PC-3 (cell line): ENCODE results near the gene TRMO. TPM values are rescaled to one million over a fixed set of nuclear protein-coding genes. Genes with fewer than 3 reads are reported as not detected.
A peak's percentile ranks its signal among the peaks of the same experiment; 100 is the strongest.

ENCODE experiments used
- ATAC-seq: fragments of 200-7000 bp; cut with Tn5 transposase; 2 replicates; pipeline ENCODE4 v1.9.1; 2020; ENCODE audit warnings: mild to moderate bottlenecking, moderate library complexity
- Bru-seq: library from RNA; stranded (reverse); fragments of 400-500 nt; gene quantifications from one replicate; lab custom pipeline; 2021; lab: Mats Ljungman, UMichigan
- BruChase-seq, 2 experiments: library from RNA; stranded (reverse); fragments of 400-500 nt; gene quantifications; one replicate each; lab custom pipeline; 2021; lab: Mats Ljungman, UMichigan
- BruUV-seq: library from RNA; stranded (reverse); fragments of 400-500 nt; replicated peaks from 2 replicates; lab custom pipeline; 2021; lab: Mats Ljungman, UMichigan
- CTCF ChIA-PET: fragments of 300-600 bp; sonication (Branson Sonifier 250); formaldehyde crosslinking; loops from one replicate; lab custom pipeline; 2022; ENCODE audit warnings: antibody characterized with exemption; lab: Charles Lee
- POLR2A ChIA-PET: fragments of 300-600 bp; sonication (Branson Sonifier 250); formaldehyde crosslinking; loops from one replicate; lab custom pipeline; 2022; ENCODE audit warnings: antibody characterized with exemption; ENCODE audit not compliant: unreplicated experiment; lab: Charles Lee
- DNase-seq: peaks from one replicate; pipeline ENCODE4 v3.0.0-alpha.2; 2015
- H2AFZ ChIP-seq: fragments of 300-600 bp; sonication (generic); 2 replicates; pipeline ENCODE4 v1.6.0; 2016; ENCODE audit warnings: antibody characterized with exemption, low read length
- H3F3A ChIP-seq: fragments of 300-600 bp; sonication (generic); one replicate; pipeline ENCODE4 v1.6.0; 2017; ENCODE audit warnings: antibody characterized with exemption, low read length, control low read depth, mild to moderate bottlenecking; ENCODE audit not compliant: unreplicated experiment
- H3K27ac ChIP-seq: fragments of 300-600 bp; sonication (generic); 2 replicates; pipeline ENCODE4 v1.5.1; 2016; ENCODE audit warnings: mild to moderate bottlenecking, low read length
- H3K27me3 ChIP-seq: fragments of 300-600 bp; sonication (generic); 2 replicates; pipeline ENCODE4 v1.6.1; 2016; ENCODE audit warnings: low read length, mixed read lengths
- H3K36me3 ChIP-seq: fragments of 300-600 bp; sonication (generic); 2 replicates; pipeline ENCODE4 v1.6.1; 2016; ENCODE audit warnings: low read depth, mixed run types, low read length, mixed read lengths
- H3K4me1 ChIP-seq: fragments of 300-600 bp; sonication (generic); 2 replicates; pipeline ENCODE4 v1.5.1; 2016; ENCODE audit warnings: low read length; ENCODE audit not compliant: insufficient read depth
- H3K4me2 ChIP-seq: fragments of 300-600 bp; sonication (generic); 2 replicates; pipeline ENCODE4 v1.6.0; 2016; ENCODE audit warnings: low read length
- H3K4me3 ChIP-seq: fragments of 300-600 bp; sonication (generic); 2 replicates; pipeline ENCODE4 v1.5.1; 2016; ENCODE audit warnings: mild to moderate bottlenecking, low read length, mixed read lengths
- H3K79me2 ChIP-seq: fragments of 300-600 bp; sonication (generic); 2 replicates; pipeline ENCODE4 v1.6.1; 2017; ENCODE audit warnings: low read length, mixed read lengths
- H3K9ac ChIP-seq: fragments of 300-600 bp; sonication (generic); 2 replicates; pipeline ENCODE4 v1.6.0; 2016; ENCODE audit warnings: mild to moderate bottlenecking, low read length
- H3K9me2 ChIP-seq: fragments of 300-600 bp; sonication (generic); replicated peaks from 2 replicates; pipeline ENCODE4 v1.6.1; 2016; ENCODE audit warnings: mixed run types, low read length, mixed read lengths
- H3K9me3 ChIP-seq: fragments of 300-600 bp; sonication (generic); 2 replicates; pipeline ENCODE4 v1.6.1; 2016; ENCODE audit warnings: low read length, mixed read lengths
- H4K20me1 ChIP-seq: fragments of 300-600 bp; sonication (generic); 2 replicates; pipeline ENCODE4 v1.6.1; 2016; ENCODE audit warnings: low read length, mixed read lengths
- CTCF ChIP-seq: fragments of 300-600 bp; sonication (generic); conservative IDR thresholded peaks from 2 replicates; pipeline ENCODE4 v1.5.1; 2017; ENCODE audit warnings: antibody characterized with exemption, low read depth, mild to moderate bottlenecking, low read length
- EZH2 ChIP-seq: fragments of 300-600 bp; sonication (generic); IDR thresholded peaks from one replicate; pipeline ENCODE4 v1.6.1; 2017; ENCODE audit warnings: antibody characterized with exemption, mild to moderate bottlenecking, low read length; ENCODE audit not compliant: unreplicated experiment
- EZH2phosphoT487 ChIP-seq: fragments of 300-600 bp; sonication (generic); IDR thresholded peaks from 2 replicates; pipeline ENCODE4 v1.6.1; 2018; ENCODE audit warnings: mild to moderate bottlenecking, antibody characterized with exemption, low read length, borderline replicate concordance
- intact Hi-C: fragments of 100-400 bp; cut with micrococcal nuclease; formaldehyde crosslinking; loops from 2 replicates; pipeline ENCODE4 v1.9.0; 2023
- long read RNA-seq: library from polyadenylated mRNA; unstranded; transcript quantifications from one replicate; pipeline ENCODE4 v2.0.0, GENCODE V29; 2021; ENCODE audit not compliant: unreplicated experiment
- total RNA-seq: library from RNA; depleted of rRNA; stranded (reverse); fragments of >200 nt; gene quantifications from 2 replicates; pipeline ENCODE4 v1.2.3, GENCODE V29; 2014; rRNA removed

The TRMO gene
- total RNA-seq (7.5 and 14.3 TPM in 2 replicates), Bru-seq, nascent RNA (percentile 69 among the genes with signal in this experiment), BruChase-seq, experiment 1, labeled RNA remaining after a 6-hour chase (percentile 59 among the genes with signal in this experiment), BruChase-seq, experiment 2, labeled RNA remaining after a 2-hour chase (percentile 67 among the genes with signal in this experiment)
- long read RNA-seq, partial matches to known transcripts: 0 of 11 reads
- long read RNA-seq, other reads (novel, unspliced or antisense): 7 of 11 reads

- peak within 1 kb of the TSS; percentile 100 for H3K4me2 ChIP-seq
- H3K36me3 ChIP-seq: no peaks in the 10 kb centered on the region; the same call in 1 of the 2 replicates
- H3F3A ChIP-seq: peaks cover 5% of the 10 kb centered on the region
- peaks cover 10% of the 10 kb centered on the region for H3K4me1 ChIP-seq
- peaks cover 7% of the 10 kb centered on the region for H3K79me2 ChIP-seq
- peak within 1 kb of the TSS; percentile 100 for H2AFZ ChIP-seq
- H3K9ac ChIP-seq: peak within 1 kb of the TSS; percentile 87
- no peaks in the 10 kb centered on the region for H3K9me3 ChIP-seq
- ATAC-seq: peak; percentile 82
- peak; percentile 93 for DNase-seq
- H3K27ac ChIP-seq: peak within 1 kb of the TSS; percentile 89
- POLR2A ChIA-PET: interaction anchor here (0.6 kb wide), 1 partner anchor 286 kb away, joined by 5 read pairs; no protein-coding TSS in a partner anchor
- CTCF ChIA-PET: interaction anchor here (0.6 kb wide), 2 partner anchors 44 to 875 kb away, joined by 7 read pairs; no protein-coding TSS in a partner anchor
- H3K27me3 ChIP-seq: peaks cover 14% of the 10 kb centered on the region; the same call in 1 of the 2 replicates
- no peaks in the 10 kb centered on the region for H4K20me1 ChIP-seq
- intact Hi-C loops: loop anchor here (1.0 to 2.0 kb wide), 3 partner anchors 61 to 289 kb away; partner anchors contain the start of genes ANP32B, NANS, NCBP1 and TSTD2
- TSS peak; percentile 96 for BruUV-seq
- TF ChIP-seq CTCF (peak; percentile 73), EZH2 (no peak)
- H3K4me3 ChIP-seq: peak within 1 kb of the TSS; percentile 76
- H3K9me2 ChIP-seq: no peaks in the 10 kb centered on the region
These were observed at the start of gene TRMO for GRCh38 chr9:97921959-97922724. TRMO (minus strand) TSS chr9:97922500; CDS start chr9:97922493, 7 bp downstream.

- no peak overlapping the region for H3K27ac ChIP-seq
- no peak overlapping the region for H2AFZ ChIP-seq
- H3K4me3 ChIP-seq: no peak overlapping the region
- no peaks in the 10 kb centered on the region for H3F3A ChIP-seq
- H3K9me2 ChIP-seq: no peaks in the 10 kb centered on the region
- H3K27me3 ChIP-seq: no peaks in the 10 kb centered on the region
- intact Hi-C loops: no loop called here
- BruUV-seq: no TSS peak
- no peaks in the 10 kb centered on the region for H3K36me3 ChIP-seq
- H4K20me1 ChIP-seq: no peaks in the 10 kb centered on the region
- H3K4me2 ChIP-seq: no peak overlapping the region
- no peaks in the 10 kb centered on the region for H3K9me3 ChIP-seq
- no peak for TF ChIP-seq EZH2
- no peak for TF ChIP-seq EZH2phosphoT487
- no peak for TF ChIP-seq CTCF
- ChIA-PET CTCF (no interaction called here), POLR2A (no interaction called here)
- H3K4me1 ChIP-seq: no peaks in the 10 kb centered on the region
- H3K9ac ChIP-seq: no peak overlapping the region
- ATAC-seq (no peak), DNase-seq (no peak)
- no peaks in the 10 kb centered on the region for H3K79me2 ChIP-seq
These were observed 47.9 kb upstream of the TRMO start for GRCh38 chr9:97970165-97970564.
